CD4-positive, alpha-beta T cell treated with Interleukin-1 beta for 1 hour (primary cell): ENCODE results near the gene DUSP28.
"Not testable (repeated sequence)": the region's sequence is repeated elsewhere in the genome, so short reads cannot be mapped to it uniquely, and the experiment has no call there.

ENCODE experiments used
- DNase-seq, 2 donors: peaks; one replicate each; pipeline ENCODE4 v3.0.0-alpha.2; 2020 to 2022

Gene DUSP28

DNA sequence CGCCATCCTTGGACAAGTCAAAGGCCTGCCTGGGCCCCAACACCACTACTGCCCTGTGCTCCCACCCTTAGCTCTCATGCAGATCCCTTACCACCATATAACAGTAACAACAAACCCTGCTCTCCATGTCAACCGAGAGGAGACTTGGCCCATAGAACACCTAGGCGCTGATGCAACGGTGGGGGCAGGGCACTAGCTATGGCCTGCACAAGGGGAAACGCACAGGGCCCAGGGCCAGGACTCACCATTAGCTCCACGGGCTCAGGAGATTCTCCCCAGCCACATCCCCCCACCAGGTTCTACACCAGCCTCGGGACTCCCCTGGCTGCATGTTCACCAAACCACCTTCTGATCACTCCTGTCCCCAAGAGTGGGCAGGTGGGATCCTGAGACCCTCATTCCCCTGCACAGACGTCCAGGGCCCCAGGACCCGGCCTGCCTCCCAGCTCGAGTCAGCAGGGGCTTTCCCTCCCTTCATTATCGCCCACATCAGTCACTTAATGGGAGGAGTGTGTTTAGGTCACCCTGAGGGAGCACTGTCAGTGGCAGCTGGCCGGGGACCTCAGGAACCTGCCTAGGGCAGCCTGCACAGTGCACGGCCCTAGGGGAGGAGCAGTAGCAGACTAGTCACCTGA is 31.6 kb upstream of the DUSP28 start:
- DNase-seq = no peak

DNA sequence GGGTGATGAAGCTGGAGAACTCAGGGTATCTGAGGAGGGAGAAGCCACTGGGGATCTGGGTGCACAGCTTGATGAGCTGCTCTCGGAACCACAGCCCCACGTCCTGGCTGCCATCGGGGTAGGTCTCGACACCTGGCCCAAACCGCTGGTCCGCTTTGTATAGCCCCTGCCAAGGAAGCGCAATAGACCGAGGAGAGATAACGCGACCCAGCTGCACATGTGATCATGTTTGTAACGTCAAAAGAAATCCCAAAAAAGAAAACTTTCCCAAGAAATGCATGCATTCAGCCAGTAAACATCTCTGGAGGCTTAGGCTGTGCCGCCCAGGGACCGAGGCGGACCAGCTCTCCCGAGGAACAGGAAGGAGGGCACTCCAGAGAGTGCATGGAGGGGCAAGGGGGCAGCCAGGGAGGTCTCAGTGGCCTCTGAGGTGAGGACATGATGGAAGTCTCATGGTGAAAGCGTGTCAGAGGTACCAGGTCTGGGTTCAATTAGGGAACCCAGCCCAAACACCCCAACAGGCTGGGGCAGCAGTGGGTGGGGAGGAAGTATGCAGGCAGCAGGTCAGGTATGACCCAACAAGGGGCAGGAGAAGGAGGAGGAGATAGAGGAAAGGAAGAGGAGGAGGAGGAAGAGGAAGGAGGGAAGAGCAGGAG is 30.7 kb upstream of the DUSP28 start:
- DNase-seq = no peak

DNA sequence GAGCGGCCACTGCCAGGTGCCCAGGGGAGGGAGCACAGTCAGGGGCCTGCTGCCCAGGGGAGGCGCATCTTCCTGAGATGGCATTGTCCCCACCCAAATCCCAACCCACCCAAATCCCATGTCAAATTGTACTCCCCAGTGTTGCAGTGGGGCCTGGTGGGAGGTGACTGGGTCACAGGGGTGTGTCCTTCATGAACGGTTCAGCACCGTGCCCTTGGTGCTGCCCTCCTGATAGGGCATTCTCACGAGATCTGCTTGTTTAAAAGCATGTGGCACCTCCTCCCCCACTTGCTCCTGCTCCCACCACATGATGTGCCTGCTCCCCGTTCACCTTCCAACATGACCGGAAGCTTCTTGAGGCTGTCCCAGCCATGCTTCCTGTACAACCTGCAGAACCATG is 30.0 kb upstream of the DUSP28 start:
- DNase-seq = no peak

DNA sequence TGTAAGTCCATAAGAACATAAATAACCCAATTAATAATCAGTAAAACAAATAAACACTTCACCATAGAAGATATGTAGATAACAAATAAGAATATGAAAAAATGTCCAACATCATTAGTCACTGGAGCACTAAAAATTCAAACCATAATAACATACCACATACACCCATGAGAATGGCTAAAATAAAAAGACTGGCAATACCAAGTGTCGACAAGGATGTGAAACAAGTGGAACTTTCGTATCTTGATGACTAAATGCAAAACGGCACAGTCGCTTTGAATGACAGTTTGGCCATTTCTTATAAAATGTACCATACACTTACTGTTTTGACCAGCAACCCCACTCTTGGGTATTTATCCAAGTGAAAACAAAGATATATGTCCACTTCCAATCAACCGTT is 29.1 kb upstream of the DUSP28 start:
- no peak for DNase-seq

DNA sequence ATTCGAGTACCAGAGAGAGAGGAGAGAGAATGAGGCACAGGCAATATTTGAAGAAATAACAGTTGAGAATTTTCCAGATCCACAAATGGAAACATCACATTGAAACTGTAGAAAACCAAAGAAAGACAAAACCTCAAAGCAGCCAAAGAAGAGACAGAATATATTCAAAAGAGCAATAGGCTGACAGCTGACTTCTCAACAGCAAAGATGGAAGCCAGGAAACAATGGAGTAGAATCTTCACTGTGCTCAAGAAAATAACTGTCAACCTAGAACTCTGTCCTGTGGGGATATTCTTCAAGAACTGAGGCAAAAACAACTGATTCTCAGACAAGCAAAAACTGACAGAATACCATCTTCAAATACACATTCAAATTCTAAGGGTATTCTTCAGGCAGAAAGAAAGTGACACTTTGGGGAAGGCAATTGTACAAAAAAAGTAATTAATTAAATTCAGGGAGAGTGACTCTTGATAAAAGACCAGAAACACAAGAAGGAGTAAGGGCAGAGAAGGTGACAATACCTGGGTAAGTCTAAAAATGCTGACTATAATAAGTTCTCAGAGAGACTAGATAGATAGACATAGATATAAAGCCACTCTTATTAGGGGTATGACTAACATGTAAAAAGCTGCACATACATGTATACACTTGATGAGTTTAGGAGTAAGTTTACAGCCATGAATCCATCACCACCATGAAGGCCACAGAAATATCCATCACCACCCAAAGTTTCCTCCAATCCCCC is 28.0 kb upstream of the DUSP28 start:
- DNase-seq = no peak

DNA sequence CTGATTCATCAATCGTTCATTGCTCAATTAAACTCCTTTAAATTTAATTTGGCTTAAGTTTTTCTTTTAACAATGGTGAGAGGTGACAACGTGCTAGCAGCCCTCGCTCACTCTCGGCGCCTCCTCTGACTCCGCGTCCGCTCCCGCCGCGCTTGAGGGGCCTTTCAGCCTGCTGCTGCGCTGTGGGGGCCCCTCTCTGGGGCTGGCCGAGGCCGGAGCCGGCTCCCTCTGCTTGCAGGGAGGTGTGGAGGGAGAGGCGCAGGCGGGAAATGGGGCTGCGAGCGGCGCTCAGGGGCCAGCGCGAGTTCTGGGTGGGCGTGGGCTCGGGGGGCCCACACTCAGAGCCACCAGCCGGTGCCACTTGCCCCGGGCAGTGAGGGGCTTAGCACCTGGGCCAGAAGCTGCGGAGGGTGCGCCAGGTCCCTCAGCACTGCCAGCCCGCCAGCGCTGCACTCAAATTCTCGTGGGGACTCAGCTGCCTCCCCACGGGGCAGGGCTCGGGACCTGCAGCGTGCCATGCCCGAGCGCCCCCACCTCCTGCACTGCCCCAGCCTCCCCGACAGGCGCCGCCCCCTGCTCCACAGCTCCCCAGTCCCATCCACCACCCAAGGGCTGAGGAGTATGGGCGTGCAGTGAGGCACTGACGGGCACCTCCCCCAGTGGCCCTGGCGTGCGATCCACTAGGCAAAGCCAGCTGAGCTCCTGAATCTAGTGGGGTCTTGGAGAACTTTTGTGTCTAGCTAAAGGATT is 22.0 kb upstream of the DUSP28 start:
- DNase-seq = no peak

DNA sequence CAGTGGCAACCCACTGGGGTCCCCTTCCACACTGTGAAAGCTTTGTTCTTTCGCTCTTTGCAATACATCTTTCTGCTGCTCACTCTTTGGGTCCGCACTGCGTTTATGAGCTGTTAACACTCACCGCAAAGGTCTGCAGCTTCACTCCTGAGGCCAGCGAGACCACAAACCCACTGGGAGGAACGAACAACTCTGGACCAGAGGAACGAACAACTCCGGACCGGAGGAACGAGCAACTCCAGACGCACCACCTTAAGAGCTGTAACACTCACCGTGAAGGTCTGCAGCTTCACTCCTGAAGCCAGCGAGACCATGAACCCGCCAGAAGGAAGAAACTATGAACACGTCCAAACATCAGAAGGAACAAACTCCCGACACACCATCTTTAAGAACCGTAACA is 21.1 kb upstream of the DUSP28 start:
- not testable (repeated sequence) for DNase-seq

DNA sequence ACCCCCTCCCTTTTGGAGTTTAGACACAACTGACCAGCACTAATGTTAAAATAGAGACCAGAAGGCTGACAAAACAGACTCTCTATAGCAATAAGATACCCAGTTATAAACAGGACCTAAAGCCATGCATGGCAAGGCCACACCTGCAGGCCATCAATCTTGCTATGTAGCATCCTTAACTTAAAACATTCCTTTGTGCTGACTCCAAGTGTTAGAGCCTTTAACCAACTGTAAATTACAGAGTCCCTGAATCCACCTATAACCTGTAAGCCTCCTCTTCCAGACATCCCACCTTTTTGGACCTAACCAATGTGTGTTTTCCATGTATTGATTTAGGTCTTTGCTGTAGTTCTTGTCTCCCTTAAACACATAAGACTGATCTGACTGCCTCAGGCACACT is 20.3 kb upstream of the DUSP28 start:
- DNase-seq = no peak

DNA sequence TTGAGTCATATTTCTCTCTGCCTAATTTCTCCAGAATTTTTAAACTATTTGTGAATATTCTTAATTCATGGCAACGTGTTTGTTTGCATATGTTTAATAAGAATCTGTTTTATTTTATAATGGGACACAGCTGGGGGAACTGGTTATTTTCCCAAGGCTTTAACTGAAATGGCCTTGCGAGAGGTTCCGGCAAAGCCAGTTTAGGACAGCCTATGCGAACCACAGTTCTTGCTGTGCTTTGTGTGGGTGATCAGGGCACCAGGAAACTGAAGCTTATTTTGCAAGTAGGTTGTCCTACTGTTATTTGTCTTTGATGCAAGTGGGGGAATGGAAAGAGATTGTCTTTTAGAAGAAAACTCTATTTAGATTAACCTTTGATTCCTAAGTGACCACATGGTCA is 8.9 kb upstream of the DUSP28 start:
- no peak for DNase-seq

DNA sequence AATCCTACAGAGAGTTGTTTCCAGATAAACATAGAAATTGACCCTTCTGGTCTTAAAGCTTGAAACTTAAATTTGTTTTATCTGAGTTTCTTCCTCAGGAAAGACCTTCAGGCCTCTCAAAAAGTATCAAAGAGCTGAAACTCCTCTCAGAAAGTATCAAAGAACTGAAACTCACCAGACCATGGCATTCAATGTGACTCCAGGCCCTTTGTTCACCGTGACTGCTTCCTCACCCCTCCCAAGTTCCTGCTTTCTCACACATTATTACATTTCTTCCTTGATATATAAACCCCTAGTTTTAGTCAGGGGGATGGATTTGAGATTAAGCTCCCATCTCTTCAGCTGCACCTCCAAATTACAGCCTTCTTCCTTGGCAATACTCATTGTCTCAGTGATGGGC is 8.3 kb upstream of the DUSP28 start:
- no peak for DNase-seq

DNA sequence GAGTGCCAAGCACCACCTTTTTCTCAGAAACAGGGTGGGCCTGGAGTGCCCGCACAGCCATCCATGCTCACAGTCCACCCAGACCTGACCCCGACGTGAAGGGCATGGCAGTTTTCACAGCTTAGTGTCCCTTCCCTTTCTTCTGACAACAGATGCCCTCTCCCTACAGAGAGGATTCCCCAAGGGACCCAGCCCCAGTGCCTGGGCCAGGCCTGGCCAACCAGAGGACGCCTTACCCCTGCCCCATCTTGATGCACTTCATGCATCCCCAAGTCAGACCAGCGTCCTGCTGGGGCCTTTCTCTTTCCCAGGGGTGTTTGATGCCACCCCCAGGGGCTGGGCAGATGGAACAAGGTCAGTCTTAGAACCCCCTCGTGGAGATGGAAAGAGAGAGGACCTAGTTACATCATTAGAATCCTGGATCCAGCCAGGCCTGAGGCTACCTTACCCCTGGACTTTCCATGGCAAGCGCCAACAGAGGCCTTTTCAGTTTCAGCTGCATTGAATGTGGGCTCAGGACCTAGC is 6.1 kb upstream of the DUSP28 start:
- no peak for DNase-seq

DNA sequence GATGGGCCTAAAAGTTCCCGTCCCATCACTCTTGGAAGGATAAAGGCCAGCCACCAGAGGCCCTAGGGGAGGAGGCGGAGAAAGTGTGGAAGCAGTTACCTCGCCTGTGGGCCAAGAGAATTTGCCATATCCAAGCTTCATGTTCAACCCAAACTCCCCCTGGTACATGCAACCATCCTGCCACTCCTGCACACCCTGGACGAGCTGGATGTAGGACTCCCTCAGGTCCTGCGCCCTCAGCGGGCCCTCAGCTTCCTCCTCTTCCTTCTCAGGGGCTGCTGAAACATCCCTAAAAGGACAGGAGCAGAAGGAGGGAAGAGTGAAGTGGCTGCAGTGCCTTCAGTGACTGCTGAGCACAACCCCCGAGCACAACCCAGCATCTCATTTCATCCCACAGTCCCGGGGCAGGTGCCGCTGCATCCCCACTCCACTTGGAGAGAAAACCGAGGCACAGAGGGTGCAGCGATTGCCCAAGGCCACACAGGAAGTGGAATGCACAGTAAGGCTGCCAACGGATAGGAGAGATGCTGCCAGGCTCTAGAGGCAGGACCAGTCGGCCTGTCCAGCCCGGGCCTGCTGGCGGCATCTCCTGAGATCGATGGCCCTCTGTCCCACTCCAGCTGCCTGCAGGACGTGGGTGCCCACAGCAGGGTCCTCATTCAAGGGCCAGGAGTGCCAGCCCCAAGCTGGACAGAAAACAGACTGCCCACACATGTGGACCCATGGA is 5.2 kb upstream of the DUSP28 start:
- no peak for DNase-seq

DNA sequence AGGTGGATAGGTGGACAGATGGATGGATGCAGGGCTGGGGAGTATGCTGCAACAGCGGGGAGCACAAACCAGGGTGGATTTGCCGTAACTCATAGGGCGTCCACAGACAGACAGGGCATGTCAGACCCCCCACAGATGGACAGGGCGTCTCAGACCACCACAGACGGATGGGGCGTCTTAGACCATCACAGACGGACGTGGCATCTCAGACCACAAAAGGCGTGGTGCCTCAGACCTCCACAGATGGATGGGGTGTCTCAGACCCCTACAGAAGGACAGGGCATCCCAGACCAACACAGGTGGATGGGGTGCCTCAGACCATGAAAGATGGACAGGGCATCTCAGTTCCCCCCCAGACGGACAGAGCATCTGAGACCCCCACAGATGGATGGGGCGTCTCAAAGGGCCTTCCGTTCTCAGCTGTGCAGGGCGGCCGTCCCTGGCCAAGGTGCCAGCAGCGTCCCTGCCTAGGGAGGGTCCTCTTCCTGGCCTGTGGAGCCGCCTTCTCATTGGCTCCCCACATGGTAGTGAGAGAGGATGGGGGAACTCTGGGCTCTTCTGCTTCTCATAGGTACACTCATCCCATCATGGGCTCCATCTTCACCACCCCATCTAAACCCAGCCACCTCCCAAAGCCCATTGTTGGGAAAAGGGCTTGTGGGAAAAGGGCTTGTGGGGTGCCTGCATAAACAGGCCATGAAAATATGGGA is 4.5 kb upstream of the DUSP28 start:
- no peak for DNase-seq

DNA sequence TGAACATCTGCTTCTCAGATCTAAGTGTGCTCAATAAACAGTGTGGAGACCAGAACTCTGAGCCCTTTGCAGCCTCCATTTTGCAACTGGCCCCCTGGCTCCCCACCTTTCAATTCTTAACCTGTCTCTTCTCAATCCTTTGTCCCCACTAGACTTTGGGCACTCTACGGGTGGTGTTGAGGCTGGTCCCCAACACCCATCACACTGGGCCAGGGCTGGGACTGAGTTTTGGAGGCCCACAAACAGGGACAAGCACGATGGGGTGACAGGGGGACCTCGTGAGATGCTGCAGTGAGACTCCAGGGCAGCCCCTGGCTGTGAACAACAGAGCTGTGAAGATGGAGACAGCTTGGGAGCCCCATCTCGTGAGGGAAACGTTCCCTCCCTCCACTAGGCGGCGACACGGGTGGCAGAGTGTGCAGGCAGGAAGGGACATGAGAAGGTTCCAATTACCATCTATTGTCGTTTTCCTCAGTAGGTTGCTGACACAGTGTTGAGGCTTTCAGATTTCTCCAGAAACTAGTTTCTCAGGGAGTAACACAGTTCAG is 3.5 kb upstream of the DUSP28 start:
- peak; percentile 68 to 82 for DNase-seq

DNA sequence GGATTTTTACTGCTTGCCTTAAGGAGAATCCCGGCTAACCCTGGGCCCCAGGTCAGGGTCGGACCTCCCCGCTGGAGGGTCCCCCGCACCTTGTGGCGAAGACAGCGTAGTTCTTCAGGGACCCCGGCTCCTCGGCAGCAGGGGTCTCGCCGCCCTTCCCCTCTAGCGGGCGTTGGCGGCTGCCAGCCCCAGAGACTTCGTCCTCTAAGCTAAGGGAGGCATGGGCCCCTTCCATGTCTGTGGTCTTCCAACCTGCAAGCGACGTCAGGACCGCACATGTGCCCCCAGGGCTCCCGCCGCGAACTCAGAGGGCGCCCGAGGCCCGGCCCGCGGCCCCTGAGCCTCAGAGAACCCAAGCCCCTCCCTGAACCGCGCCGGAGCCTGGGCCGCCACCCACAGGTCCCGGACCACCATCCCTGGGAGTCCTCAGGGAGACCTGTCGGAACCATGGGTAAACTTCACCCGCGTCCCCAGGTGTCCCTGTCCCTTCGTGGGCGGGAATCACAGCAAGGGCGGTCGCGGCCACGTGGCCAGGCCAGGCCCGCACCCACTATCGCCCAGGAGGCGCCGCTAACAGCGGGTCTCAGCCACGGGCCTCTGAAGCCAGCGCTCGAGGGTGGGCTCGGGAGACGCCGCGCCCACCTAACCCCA is 2.9 kb upstream of the DUSP28 start:
- no peak for DNase-seq

DNA sequence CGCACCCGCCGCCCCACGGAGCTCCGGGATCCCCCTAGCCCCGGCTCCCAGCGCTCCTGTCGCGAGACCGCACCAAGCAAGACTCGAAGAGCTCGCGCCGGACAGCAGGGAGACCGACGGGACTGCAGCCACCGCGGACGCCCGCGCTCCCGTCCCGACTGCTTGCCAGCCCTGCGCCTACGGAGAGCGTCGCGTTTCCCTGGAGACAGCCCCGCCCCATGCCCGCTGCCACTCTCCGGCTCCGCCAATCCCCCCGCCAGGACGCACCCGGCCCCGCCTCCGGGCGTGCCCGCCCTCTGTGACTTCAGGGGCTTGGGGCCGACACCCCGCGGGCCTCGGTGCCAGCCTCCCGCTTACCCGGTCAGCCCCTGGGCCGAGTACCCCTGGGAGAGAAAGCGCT is 2.3 kb upstream of the DUSP28 start, which contains the start of gene ANKMY1:
Gene ANKMY1 (minus strand): TSS at position 181 of the 400 bp plus-strand sequence. CDS start 653 bp downstream, outside the sequence.
- DNase-seq = peak; percentile 69 to 72

DNA sequence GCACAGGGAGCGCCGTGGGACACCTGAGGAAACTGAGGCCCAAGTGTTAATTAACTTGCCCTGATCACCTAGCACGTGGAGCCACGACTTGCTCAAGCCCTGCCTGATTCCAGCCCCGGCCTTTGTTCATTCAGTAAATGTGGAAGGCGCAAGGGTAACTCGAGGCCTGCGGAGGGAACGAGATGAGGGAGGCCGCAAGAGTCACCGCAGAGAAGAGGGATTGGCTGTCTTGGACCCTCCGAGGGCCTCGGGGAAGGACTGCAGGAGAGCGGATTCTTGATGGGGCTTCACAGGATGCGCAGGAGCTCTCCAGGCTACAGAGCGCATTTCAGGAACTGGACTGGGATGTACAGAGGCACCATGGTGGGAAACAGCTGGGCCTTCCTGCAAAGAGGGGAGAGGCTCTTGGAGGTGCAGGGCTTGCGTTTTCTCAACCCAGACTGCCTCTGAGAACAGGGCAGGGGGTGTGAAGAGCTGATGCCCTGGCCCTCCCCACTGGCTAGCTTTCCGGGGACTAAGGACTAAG is 1.9 kb upstream of the DUSP28 start:
- DNase-seq = no peak

DNA sequence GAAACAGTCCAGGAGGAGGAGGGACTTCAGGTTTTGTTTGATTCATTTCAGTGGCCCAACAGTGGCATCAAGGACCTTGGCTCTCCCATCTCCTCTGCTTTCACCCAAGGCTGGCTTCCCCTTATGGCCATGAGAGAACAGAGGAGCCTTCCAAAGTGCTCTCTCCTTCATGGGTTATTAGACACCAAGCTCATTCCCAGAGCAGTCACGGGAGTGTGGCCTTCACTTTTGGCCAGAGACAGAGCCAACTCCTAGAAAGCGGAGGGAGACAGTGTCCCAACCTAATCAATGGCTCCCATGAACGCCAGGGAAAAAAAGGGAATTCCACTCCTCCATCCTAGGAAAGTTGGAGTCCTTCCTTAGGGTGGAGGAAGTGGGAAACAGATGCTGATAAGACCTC is 871 bp upstream of the DUSP28 start:
- no peak for DNase-seq

DNA sequence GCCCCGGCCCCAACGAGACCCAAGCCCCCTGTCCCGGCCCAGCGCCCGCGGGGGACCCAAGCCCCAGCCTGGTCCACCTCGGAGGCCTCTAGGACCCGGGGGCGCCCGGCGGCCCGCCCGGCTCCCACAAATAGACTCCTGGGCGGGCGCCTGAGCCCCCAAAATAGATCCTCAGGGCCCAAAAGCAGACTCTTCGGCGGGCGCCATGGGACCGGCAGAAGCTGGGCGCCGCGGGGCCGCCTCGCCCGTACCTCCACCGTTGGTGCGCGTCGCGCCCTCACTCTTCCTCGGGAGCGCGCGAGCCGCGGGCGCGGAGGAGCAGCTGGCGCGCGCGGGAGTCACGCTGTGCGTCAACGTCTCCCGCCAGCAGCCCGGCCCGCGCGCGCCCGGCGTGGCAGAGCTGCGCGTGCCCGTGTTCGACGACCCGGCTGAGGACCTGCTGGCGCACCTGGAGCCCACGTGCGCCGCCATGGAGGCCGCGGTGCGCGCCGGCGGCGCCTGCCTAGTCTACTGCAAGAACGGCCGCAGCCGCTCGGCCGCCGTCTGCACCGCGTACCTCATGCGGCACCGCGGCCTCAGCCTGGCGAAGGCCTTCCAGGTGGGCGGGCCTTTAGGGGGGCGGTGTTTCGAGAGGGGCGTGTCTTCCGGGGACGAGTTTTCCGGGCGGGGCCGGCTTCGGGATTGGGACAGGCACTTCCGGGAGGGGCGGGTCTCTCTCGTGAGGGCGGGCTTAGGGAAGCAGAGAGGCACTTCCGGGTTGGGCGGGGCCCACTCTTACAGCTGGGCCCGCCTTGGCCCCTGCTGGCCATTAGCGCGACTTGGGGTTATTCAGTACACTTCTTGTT is 545 bp downstream of the DUSP28 start:
- peak; percentile 98 to 99 for DNase-seq
